GM19099 (cell line): Measurements from ENCODE around the gene RNF112.

ENCODE experiments used
- POLR2A ChIP-seq: IDR thresholded peaks from 3 replicates; pipeline ENCODE4 v1.6.1; 2011; ENCODE audit warnings: low read depth; ENCODE audit not compliant: insufficient read length; ENCODE audit errors: extremely low read depth

RNF112 gene

DNA sequence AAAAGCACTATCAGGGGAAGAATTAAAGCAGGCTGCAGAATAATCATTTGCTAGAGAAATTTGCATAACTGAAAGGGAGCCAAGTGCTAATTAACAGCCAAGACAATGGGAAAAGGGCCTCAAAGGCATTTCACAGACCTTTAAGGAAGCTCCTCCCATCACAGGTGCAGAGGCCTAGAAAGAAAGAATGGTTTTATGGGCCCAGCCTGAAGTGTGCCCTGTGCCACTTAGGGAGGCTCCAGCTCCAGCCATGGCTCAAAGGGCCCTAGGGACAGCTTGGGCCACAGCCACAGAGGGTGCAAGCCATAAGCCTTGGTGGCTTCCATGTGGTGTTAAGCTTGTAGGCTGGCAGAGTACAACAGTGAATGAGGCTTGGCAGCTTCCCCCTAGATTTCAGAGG is 50.1 kb downstream of the RNF112 start:
- TF ChIP-seq POLR2A = no peak

GRCh38 chr17:19461681-19462080 is 50.6 kb downstream of the RNF112 start:
- TF ChIP-seq POLR2A = no peak

GRCh38 chr17:19464031-19465026 is 53.3 kb downstream of the RNF112 start:
- TF ChIP-seq POLR2A = no peak
